Measurements from ENCODE around the gene CXADR.

GRCh38 chr21:17576080-17576835 lies 63.4 kb downstream of the CXADR start:
- TF ChIP-seq POLR2AphosphoS5 (IDR thresholded peaks at IDR 0.05; ENCODE audit: low read depth, low read length) (no peak), POLR2A (IDR thresholded peaks at IDR 0.05; ENCODE audit: low read depth, low read length) (no peak), SPI1 (IDR thresholded peaks at IDR 0.05; ENCODE audit: low read depth, low read length) (no peak), POU2F2 (IDR thresholded peaks at IDR 0.05; ENCODE audit: low read depth, low read length) (no peak)

All from GM12891 (cell line).